Measurements from ENCODE around the gene HIRA. TPM values are rescaled to one million over a fixed set of nuclear protein-coding genes. Genes with fewer than 3 reads are reported as not detected.

Gene HIRA
- total RNA-seq, 1 experiment from 2014 or later = 51.0 TPM

- TF ChIP-seq ARID4B (CRISPR knock-in tag; IDR thresholded peaks at IDR 0.05; ENCODE audit: borderline replicate concordance) (peak; percentile 93), GRHL2 (CRISPR knock-in tag; IDR thresholded peaks at IDR 0.05; ENCODE audit: insufficient replicate concordance, severe bottlenecking) (no peak), RELA (CRISPR knock-in tag; IDR thresholded peaks at IDR 0.05; ENCODE audit: borderline replicate concordance) (peak; percentile 84; the same call in 1 of the 2 replicates), KAT7 (CRISPR knock-in tag; IDR thresholded peaks at IDR 0.05; ENCODE audit: borderline replicate concordance) (peak; percentile 100), NFYB (CRISPR knock-in tag; conservative IDR thresholded peaks at IDR 0.05; ENCODE audit: low read depth) (no peak; the same call in none of the 2 replicates), ZNF512 (CRISPR knock-in tag; IDR thresholded peaks at IDR 0.05; ENCODE audit: borderline replicate concordance) (peak; percentile 11; the same call in 1 of the 2 replicates), USF1 (CRISPR knock-in tag; IDR thresholded peaks at IDR 0.05) (peak; percentile 77; the same call in 1 of the 2 replicates), ETV6 (CRISPR knock-in tag; IDR thresholded peaks at IDR 0.05) (peak; percentile 64; the same call in 1 of the 2 replicates), ZMAT4 (CRISPR knock-in tag; IDR thresholded peaks at IDR 0.05) (no peak), CREM (CRISPR knock-in tag; IDR thresholded peaks at IDR 0.05) (no peak; the same call in 1 of the 2 replicates), ZNF532 (CRISPR knock-in tag; IDR thresholded peaks at IDR 0.05; ENCODE audit: borderline replicate concordance) (no peak), ZNF138 (CRISPR knock-in tag; conservative IDR thresholded peaks at IDR 0.05) (no peak), MAX (CRISPR knock-in tag; IDR thresholded peaks at IDR 0.05) (peak; percentile 97), PRRX2 (CRISPR knock-in tag; IDR thresholded peaks at IDR 0.05) (0 out of 2 replicates have a peak, but pooled peaks have one; percentile 29), MLX (CRISPR knock-in tag; IDR thresholded peaks at IDR 0.05) (no peak), NFATC4 (CRISPR knock-in tag; IDR thresholded peaks at IDR 0.05) (no peak), ELF4 (CRISPR knock-in tag; IDR thresholded peaks at IDR 0.05; ENCODE audit: low read depth) (no peak), AR (CRISPR knock-in tag; IDR thresholded peaks at IDR 0.05) (no peak), E2F1 (CRISPR knock-in tag; IDR thresholded peaks at IDR 0.05) (peak; percentile 72; the same call in 1 of the 2 replicates), ATF1 (CRISPR knock-in tag; IDR thresholded peaks at IDR 0.05) (no peak), OVOL2 (CRISPR knock-in tag; IDR thresholded peaks at IDR 0.05; ENCODE audit: borderline replicate concordance) (no peak)
These were observed 759 bp upstream of the HIRA start, which contains the start of gene MRPL40 (continued) for GRCh38 chr22:19432133-19432851.
